Choroid plexus epithelial cell (primary cell): Measurements from ENCODE around the gene NPAS3.

Experiments used
- DNase-seq: peaks from one replicate; pipeline ENCODE4 v3.0.0-alpha.2; 2010; ENCODE audit warnings: low read depth
- H3K4me3 ChIP-seq: 2 replicates; pipeline ENCODE4 v1.5.1; 2011; ENCODE audit warnings: low read depth, mild to moderate bottlenecking, control low read depth, low read length, moderate library complexity
- TF ChIP-seq, protein P1 (sequence below): conservative IDR thresholded peaks from 2 replicates; pipeline ENCODE4 v1.5.1; 2011; ENCODE audit warnings: low read depth, mild to moderate bottlenecking, control low read depth, inconsistent platforms, low read length, moderate library complexity

NPAS3 gene

DNA sequence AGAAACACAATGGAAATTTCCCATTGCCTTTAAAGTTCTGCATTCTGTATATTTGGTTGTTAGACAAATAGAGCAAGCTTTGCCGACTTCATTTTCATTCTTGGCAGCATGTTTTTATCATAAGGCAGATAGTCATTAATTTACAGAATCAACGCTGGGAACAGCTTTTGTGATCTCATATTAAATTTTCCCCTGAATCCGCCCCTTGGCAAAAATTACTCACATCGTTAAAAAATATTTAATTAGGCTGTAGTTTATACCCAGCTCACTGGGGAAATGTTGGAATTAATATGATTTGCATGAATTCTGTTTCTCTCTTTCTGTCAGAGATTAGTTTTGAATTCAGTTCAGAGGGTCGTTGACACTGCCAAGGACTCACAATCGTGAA lies 714.6 kb downstream of the NPAS3 start:
- TF ChIP-seq, protein P1, sequence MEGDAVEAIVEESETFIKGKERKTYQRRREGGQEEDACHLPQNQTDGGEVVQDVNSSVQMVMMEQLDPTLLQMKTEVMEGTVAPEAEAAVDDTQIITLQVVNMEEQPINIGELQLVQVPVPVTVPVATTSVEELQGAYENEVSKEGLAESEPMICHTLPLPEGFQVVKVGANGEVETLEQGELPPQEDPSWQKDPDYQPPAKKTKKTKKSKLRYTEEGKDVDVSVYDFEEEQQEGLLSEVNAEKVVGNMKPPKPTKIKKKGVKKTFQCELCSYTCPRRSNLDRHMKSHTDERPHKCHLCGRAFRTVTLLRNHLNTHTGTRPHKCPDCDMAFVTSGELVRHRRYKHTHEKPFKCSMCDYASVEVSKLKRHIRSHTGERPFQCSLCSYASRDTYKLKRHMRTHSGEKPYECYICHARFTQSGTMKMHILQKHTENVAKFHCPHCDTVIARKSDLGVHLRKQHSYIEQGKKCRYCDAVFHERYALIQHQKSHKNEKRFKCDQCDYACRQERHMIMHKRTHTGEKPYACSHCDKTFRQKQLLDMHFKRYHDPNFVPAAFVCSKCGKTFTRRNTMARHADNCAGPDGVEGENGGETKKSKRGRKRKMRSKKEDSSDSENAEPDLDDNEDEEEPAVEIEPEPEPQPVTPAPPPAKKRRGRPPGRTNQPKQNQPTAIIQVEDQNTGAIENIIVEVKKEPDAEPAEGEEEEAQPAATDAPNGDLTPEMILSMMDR, result no peak
- no peak for DNase-seq
- no peak overlapping the region for H3K4me3 ChIP-seq

DNA sequence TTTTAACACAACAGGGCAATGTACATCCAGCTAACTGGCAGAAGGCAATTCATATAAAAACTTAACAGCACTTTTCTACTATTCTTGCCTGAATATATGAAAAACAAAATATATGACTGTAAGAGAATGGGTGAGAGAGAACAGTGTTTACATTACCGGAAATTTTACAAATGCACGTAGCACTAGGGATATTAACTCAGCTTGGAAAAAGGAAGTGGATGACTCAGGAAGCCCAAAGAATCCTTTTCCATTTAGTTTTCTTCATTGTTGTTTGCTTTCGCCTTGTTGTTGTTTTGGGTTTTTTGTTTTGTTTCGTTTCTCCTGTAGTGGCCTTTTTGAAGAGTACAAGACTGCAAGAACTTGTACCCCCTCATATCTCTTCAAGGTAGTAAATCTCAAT lies 716.7 kb downstream of the NPAS3 start:
- H3K4me3 ChIP-seq, result no peak overlapping the region
- peak; percentile 23 for DNase-seq
- TF ChIP-seq, protein P1, result no peak

DNA sequence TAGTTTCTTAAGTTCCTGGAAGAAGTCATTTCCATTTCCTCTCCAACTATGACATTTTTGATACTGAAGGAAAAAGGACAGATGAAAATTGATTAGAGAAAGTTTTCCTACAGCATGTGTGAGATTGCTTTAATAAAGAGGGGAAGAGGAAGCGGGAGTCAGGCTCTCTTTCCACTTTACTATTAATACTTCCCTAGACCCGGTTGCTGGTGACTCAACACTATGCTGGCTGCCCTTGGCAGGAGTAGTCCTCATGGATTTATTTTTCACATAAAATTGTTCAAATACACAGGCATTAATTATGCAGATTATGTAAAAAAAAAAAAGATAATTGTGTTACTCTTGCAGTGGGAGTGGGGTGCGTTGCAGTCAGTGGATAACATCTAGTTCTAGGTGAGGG lies 718.8 kb downstream of the NPAS3 start:
- peak; percentile 36 for DNase-seq
- H3K4me3 ChIP-seq, result no peak overlapping the region
- TF ChIP-seq, protein P1, result no peak

DNA sequence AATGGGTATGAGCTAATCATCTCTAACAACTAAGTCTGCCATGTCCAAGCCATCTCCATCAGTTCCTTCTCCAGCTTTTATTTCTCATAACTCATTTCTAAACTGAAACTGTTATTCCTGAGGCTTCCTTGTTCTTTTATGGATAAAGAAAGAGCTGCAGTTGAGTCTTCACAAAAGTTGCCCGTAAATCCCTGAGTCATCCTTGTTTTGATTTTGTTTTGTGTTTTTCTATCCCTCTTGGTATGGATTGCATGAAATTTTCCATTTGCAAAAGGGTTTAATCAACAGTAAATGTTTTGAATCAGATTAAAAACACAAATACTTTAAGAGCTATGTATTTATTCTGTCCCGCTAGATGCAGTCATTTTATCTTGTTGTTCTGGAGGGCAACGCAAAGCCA lies 721.6 kb downstream of the NPAS3 start:
- TF ChIP-seq, protein P1, result no peak
- no peak for DNase-seq
- H3K4me3 ChIP-seq, result no peak overlapping the region

DNA sequence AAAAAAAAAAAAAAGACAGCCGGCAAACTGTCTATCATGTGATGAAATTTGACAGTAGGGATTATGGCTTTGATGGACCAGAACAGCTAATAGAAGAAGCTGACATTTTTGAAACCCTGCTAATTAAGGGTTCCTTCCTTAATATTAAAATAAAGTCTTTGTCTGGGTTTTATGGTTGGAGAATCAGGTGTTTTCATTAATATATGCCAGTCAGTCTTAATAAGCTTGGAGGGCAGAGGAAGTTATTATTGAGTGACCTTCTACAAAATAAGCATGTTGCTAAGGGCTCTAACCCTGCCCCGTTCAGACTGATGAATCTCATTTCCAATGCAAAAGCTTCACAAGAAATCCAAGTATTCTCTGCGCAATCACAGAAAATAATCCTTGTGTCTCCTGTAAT lies 722.4 kb downstream of the NPAS3 start:
- no peak for DNase-seq
- H3K4me3 ChIP-seq, result no peak overlapping the region
- TF ChIP-seq, protein P1, result no peak

DNA sequence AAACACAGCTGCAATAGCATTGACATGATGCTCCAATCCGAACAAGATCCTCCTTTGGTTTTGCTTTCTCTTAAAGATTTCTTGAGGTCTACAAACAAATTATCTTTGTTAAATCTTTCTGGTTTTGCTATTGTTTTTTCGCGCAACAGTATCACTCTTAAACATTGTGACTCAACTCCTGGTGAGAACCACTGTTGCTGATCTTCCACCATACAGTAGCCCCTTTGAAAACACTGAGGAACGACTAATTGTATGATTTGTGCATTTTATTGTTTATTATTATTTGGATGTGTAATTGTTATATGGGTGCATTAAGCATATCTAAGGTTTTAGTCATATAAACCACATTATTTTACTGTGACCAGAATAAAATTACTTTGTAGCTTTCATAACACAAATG lies 729.4 kb downstream of the NPAS3 start:
- no peak for DNase-seq

DNA sequence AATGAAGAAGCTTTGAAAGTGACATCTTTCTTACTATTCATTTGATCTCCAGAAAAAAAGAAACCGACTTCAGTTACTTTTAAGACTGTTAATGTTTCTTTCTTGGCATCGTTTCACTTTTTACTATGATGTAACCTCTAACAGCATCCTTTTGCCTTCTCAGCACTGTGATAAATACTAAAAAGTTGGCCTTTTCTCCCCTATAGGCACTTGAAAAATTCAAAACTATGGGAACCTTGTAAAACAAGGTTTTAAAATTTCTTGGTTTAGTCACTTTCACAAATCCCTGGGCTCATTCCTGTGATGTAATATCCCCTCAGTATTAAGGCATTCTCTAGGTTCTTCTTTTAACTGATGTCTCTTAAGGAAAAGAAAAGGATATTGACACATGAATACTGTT lies 730.4 kb downstream of the NPAS3 start:
- DNase-seq, result peak; percentile 24
- H3K4me3 ChIP-seq, result no peak overlapping the region
- TF ChIP-seq, protein P1, result no peak

More for the DNA sequence above, 729.4 kb downstream of the NPAS3 start:
- no peak overlapping the region for H3K4me3 ChIP-seq
- TF ChIP-seq, protein P1, result no peak
